ENCODE measurements around the gene TBC1D8B.

- TF ChIP-seq, protein P1, sequence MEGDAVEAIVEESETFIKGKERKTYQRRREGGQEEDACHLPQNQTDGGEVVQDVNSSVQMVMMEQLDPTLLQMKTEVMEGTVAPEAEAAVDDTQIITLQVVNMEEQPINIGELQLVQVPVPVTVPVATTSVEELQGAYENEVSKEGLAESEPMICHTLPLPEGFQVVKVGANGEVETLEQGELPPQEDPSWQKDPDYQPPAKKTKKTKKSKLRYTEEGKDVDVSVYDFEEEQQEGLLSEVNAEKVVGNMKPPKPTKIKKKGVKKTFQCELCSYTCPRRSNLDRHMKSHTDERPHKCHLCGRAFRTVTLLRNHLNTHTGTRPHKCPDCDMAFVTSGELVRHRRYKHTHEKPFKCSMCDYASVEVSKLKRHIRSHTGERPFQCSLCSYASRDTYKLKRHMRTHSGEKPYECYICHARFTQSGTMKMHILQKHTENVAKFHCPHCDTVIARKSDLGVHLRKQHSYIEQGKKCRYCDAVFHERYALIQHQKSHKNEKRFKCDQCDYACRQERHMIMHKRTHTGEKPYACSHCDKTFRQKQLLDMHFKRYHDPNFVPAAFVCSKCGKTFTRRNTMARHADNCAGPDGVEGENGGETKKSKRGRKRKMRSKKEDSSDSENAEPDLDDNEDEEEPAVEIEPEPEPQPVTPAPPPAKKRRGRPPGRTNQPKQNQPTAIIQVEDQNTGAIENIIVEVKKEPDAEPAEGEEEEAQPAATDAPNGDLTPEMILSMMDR (IDR thresholded peaks at IDR 0.05): no peak
- TF ChIP-seq POLR2AphosphoS5 (IDR thresholded peaks at IDR 0.05) (no peak), EP300 (IDR thresholded peaks at IDR 0.05; ENCODE audit: low read depth) (no peak), POLR2A (IDR thresholded peaks at IDR 0.05) (no peak)
Observed at GRCh38 chrX:106897259-106897658, 94.8 kb downstream of the TBC1D8B start.
